Fibroblast of mammary gland (primary cell): ENCODE data around the gene CCDC158.
A peak's percentile ranks its signal among the peaks of the same experiment; 100 is the strongest.

Source experiments
- DNase-seq: peaks from one replicate; pipeline ENCODE4 v3.0.0-alpha.2; 2010; ENCODE audit warnings: low read depth
- H3K4me3 ChIP-seq: 2 replicates; pipeline ENCODE4 v1.5.1; 2011; ENCODE audit warnings: low read depth, mild to moderate bottlenecking, low read length, moderate library complexity; ENCODE audit not compliant: control insufficient read depth
- TF ChIP-seq, protein P1 (sequence below): conservative IDR thresholded peaks from 2 replicates; pipeline ENCODE4 v1.5.1; 2011; ENCODE audit warnings: low read depth, low read length, inconsistent platforms; ENCODE audit not compliant: control insufficient read depth, insufficient read depth

CCDC158 gene

DNA sequence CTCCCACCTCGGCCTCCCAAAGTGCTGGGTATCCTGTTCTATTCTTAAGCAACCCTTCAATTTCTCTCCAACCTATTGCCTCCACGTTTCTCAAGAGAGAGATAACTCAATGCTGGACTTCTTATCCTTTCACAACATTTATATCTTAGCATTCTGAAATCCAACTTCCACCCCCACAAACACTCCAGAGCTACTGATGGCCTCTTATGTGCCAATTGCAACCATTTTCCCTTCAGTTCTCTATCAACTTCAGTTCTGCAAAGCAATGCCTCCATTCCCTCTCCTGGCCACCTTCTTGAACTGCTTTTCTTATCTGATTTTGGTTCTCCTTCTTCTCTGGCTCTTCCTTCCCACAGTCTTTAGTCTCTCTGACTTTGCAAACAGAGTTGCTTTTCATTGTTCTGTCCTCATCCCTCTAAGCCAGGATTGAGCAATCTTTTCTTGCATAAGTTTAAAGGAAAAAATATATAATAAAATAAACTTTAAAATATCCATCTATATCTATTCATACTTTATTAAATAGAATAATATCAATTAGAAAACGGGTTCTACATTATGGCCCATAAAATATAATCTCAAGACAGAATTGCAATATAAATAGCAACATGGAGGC lies 118.0 kb downstream of the CCDC158 start:
- TF ChIP-seq, protein P1, sequence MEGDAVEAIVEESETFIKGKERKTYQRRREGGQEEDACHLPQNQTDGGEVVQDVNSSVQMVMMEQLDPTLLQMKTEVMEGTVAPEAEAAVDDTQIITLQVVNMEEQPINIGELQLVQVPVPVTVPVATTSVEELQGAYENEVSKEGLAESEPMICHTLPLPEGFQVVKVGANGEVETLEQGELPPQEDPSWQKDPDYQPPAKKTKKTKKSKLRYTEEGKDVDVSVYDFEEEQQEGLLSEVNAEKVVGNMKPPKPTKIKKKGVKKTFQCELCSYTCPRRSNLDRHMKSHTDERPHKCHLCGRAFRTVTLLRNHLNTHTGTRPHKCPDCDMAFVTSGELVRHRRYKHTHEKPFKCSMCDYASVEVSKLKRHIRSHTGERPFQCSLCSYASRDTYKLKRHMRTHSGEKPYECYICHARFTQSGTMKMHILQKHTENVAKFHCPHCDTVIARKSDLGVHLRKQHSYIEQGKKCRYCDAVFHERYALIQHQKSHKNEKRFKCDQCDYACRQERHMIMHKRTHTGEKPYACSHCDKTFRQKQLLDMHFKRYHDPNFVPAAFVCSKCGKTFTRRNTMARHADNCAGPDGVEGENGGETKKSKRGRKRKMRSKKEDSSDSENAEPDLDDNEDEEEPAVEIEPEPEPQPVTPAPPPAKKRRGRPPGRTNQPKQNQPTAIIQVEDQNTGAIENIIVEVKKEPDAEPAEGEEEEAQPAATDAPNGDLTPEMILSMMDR, result no peak
- no peak for DNase-seq
- no peak overlapping the region for H3K4me3 ChIP-seq

DNA sequence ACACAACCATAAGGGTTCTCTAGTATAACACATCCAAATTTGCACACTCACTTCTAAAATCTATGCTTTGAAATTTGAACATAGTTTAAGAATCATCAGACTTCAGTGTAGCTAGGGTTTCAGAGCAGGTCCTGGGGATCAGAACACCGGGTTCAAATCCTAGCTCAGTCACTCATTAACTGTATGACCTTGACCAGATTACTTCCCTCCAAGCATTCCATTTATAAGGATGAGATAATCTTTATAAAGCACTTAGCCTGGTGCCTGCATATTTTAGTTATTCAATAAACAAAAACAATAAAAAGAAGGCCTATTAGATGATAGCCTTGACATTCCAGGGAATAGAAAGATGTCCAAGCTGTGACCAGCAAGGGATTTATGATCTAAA lies 119.2 kb downstream of the CCDC158 start:
- DNase-seq, result no peak
- H3K4me3 ChIP-seq, result no peak overlapping the region
- TF ChIP-seq, protein P1, result no peak

DNA sequence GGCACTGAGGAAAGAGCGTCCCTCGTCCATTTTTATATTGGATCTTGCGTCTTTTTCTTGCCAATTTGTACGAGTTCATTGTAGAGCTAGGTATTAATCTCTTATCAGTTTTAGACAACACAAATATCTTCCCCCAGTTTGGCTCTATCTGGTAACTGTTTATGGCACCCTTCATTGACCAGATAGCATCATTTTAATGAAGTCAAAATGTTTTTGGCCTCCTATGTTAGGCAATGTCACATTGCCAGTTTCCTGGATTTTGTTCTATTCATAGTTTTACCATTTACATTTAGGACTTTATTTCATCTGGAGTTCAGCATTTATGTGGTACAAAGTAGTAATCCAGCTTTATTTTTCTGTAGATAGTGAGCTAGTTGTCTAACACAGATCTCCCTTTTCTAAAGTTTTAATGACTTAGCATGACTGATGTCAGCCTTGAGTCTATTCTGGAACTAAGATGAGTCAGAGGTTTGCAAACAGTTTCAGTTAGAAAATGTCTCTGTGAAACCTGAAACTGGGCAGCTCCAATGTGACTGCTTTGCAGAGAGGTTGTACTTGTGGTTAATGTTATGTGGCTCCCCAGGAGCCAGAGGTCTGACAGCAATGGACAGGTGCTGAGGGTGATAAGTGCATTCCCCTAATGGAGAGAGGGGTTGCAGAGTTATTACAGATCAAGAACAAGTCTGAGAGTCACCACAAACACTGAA lies 119.7 kb downstream of the CCDC158 start:
- H3K4me3 ChIP-seq, result no peak overlapping the region
- TF ChIP-seq, protein P1, result no peak
- peak; percentile 82 for DNase-seq

DNA sequence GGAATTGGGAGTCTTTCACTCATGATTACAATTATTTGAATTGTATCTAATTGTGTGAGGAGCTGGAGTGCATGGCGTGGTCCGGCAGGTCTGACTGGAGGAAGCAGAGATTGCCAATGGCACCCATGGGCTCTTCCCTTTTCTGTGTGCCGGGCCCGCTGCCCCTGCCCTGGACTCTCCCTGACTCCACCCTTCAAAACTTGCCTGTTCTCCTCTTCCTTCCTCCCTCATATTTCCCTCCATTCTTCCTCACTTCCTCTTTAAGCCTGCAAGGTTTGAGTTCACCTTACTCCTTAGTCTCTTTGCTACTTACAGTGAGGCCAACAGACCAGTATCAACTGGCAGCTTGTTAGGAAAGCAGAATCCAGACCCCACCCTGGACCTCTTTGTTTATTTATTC lies 120.9 kb downstream of the CCDC158 start:
- no peak for DNase-seq
- H3K4me3 ChIP-seq, result no peak overlapping the region
- TF ChIP-seq, protein P1, result no peak

DNA sequence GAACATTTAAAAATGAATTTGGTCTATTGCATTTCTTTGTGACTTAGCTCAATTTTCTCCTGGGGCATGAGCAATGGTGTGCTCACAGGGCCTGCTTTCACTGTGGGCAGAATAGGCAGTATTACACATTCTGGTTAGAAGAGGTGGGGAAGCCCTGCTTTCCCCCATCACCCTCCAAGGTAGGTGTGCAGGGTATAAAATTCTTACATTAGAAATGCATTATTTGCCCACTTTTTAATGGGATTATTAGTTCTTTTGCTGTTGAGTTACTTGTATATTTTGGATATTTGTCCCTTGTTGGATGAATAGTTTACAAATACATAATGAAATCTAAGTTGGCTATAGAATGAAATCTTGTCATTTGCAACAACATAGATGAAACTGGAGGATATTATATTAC lies 122.7 kb downstream of the CCDC158 start:
- DNase-seq, result no peak

DNA sequence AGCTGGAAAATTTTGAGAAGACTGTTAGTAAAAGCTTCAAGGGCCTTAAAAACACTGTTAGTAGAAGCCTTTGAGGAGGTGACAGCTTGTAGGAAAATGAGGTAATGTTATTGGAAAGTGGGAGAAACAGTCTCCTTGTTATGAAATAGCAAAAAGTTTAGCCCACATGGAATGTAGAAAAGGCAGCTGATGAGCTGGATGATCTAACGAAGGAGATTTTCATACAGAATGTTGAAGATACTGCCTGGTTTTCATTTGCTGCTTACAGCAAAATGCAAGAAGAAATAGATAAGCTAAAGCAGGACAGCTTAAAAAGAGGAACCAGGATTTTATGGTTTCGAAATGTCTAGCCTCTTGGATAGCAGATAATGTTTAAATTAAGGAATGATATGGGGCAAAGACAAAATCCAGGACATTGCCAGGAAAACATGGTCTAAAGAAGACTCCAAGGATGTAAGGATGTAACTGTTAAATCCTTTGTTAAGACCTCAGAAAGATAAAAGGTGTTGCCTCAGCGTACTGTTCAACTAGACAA lies 124.6 kb downstream of the CCDC158 start:
- TF ChIP-seq, protein P1, result no peak
- no peak overlapping the region for H3K4me3 ChIP-seq
- no peak for DNase-seq

More for the DNA sequence above, 122.7 kb downstream of the CCDC158 start:
- TF ChIP-seq, protein P1, result no peak
- no peak overlapping the region for H3K4me3 ChIP-seq
